H1 (cell line): Measurements from ENCODE around the gene ORC5. TPM values are rescaled to one million over a fixed set of nuclear protein-coding genes. Genes with fewer than 3 reads are reported as not detected.

ENCODE experiments used
- CTCF ChIA-PET: fragments of 300-600 bp; sonication (Branson Sonifier 250); formaldehyde crosslinking; loops from one replicate; lab custom pipeline; 2021; ENCODE audit not compliant: partially characterized antibody; lab: Charles Lee
- POLR2A ChIA-PET: fragments of 300-600 bp; sonication (Branson Sonifier 250); formaldehyde crosslinking; loops from one replicate; lab custom pipeline; 2021; ENCODE audit warnings: inconsistent platforms; ENCODE audit not compliant: partially characterized antibody; lab: Charles Lee
- DNase-seq, 2 experiments: peaks; one replicate each; pipeline versions ENCODE4 v3.0.0 to v3.0.0-alpha.2; 2010 to 2022; ENCODE audit warnings: low spot score in 2 of 2, low read depth in 1 of 2, mixed read lengths in 1 of 2
- FAIRE-seq: peaks from 2 replicates; lab custom pipeline; 2011; peaks lifted over from hg19 to GRCh38; lab: Jason Lieb, UNC
- H2AFZ ChIP-seq: 2 replicates; pipeline ENCODE4 v1.8.1; 2012; ENCODE audit warnings: low read length, inconsistent platforms
- H2AK5ac ChIP-seq: 2 replicates; pipeline ENCODE4 v1.6.1; 2013; ENCODE audit warnings: low read depth, low read length
- H2BK120ac ChIP-seq: replicated peaks from 2 replicates; pipeline ENCODE3; 2013; ENCODE audit warnings: low read depth, low read length, inconsistent platforms
- H2BK12ac ChIP-seq: 2 replicates; pipeline ENCODE4 v1.6.1; 2013; ENCODE audit warnings: low read depth, low read length
- H2BK15ac ChIP-seq: 2 replicates; pipeline ENCODE4 v1.6.1; 2013; ENCODE audit warnings: low read length
- H2BK20ac ChIP-seq: 2 replicates; pipeline ENCODE4 v1.6.1; 2013; ENCODE audit warnings: low read length
- H2BK5ac ChIP-seq: 2 replicates; pipeline ENCODE4 v1.6.1; 2013; ENCODE audit warnings: low read depth, low read length
- H3K14ac ChIP-seq: 2 replicates; pipeline ENCODE4 v1.6.1; 2013; ENCODE audit warnings: inconsistent platforms; ENCODE audit not compliant: insufficient read length
- H3K18ac ChIP-seq: 2 replicates; pipeline ENCODE4 v1.6.1; 2013; ENCODE audit warnings: low read length; ENCODE audit errors: extremely low read depth
- H3K23ac ChIP-seq: 2 replicates; pipeline ENCODE4 v1.6.1; 2013; ENCODE audit warnings: inconsistent platforms; ENCODE audit not compliant: insufficient read length
- H3K23me2 ChIP-seq: 2 replicates; pipeline ENCODE4 v1.6.1; 2013; ENCODE audit warnings: low read depth, low read length
- H3K27ac ChIP-seq: 2 replicates; pipeline ENCODE4 v1.6.1; 2011; ENCODE audit warnings: low read depth, low read length, inconsistent platforms
- H3K27me3 ChIP-seq, 4 experiments: replicated peaks in 1 of 4; 1 replicate in 1 of 4; 2 replicates in 3 of 4; pipeline versions ENCODE4 v1.6.1 to v1.8.1; 2011 to 2013; ENCODE audit warnings: low read length in 3 of 4, mild to moderate bottlenecking in 3 of 4, inconsistent platforms in 2 of 4, mixed read lengths in 2 of 4, moderate library complexity in 1 of 4; ENCODE audit not compliant: control insufficient read depth in 3 of 4, insufficient read depth in 3 of 4; ENCODE audit errors: extremely low read depth in 1 of 4
- H3K36me3 ChIP-seq, 4 experiments: 2 replicates each; pipeline versions ENCODE4 v1.6.1 to v1.8.1; 2011 to 2013; ENCODE audit warnings: mild to moderate bottlenecking in 4 of 4, low read length in 3 of 4, moderate library complexity in 2 of 4, control low read depth in 1 of 4, inconsistent platforms in 1 of 4; ENCODE audit not compliant: insufficient read depth in 4 of 4, control insufficient read depth in 2 of 4
- H3K4ac ChIP-seq: replicated peaks from 2 replicates; pipeline ENCODE3; 2013; ENCODE audit warnings: low read length, low read depth, mixed read lengths, inconsistent platforms; ENCODE audit not compliant: insufficient read length
- H3K4me1 ChIP-seq, 4 experiments: replicated peaks in 1 of 4; 1 replicate in 1 of 4; 2 replicates in 3 of 4; pipeline versions ENCODE4 v1.6.1 to v1.8.1; 2011 to 2013; ENCODE audit warnings: low read length in 3 of 4, inconsistent platforms in 2 of 4, mixed read lengths in 1 of 4; ENCODE audit not compliant: insufficient read depth in 4 of 4, control insufficient read depth in 3 of 4
- H3K4me2 ChIP-seq, 2 experiments: 2 replicates each; pipeline versions ENCODE4 v1.6.1 to v1.8.1; 2011 to 2013; ENCODE audit warnings: low read depth in 2 of 2, low read length in 2 of 2, control low read depth in 1 of 2, inconsistent platforms in 1 of 2, mild to moderate bottlenecking in 1 of 2; ENCODE audit not compliant: insufficient read depth in 1 of 2
- H3K4me3 ChIP-seq, 4 experiments: fragments of 200-600, 300-600 bp in 1 of 4; sonication (generic), shearing (Covaris generic), sonication (Bioruptor Twin) in 1 of 4; 2 replicates each; pipeline versions ENCODE4 v1.5.1 to v1.8.1; 2011 to 2016; ENCODE audit warnings: low read length in 4 of 4, low read depth in 3 of 4, control low read depth in 2 of 4, inconsistent platforms in 2 of 4, mild to moderate bottlenecking in 2 of 4, mixed read lengths in 1 of 4, moderate library complexity in 1 of 4; ENCODE audit not compliant: insufficient read depth in 2 of 4; ENCODE audit errors: extremely low read depth in 1 of 4
- H3K56ac ChIP-seq: replicated peaks from 2 replicates; pipeline ENCODE3; 2013; ENCODE audit warnings: low read depth, mild to moderate bottlenecking, mixed read lengths, low read length, inconsistent platforms; ENCODE audit not compliant: insufficient read length
- H3K79me1 ChIP-seq: 2 replicates; pipeline ENCODE4 v1.6.1; 2013; ENCODE audit warnings: low read depth, low read length, control low read depth
- H3K79me2 ChIP-seq, 2 experiments: 2 replicates each; pipeline versions ENCODE4 v1.6.1 to v1.8.1; 2012 to 2013; ENCODE audit warnings: low read length in 2 of 2, mild to moderate bottlenecking in 2 of 2, inconsistent platforms in 1 of 2; ENCODE audit not compliant: insufficient read depth in 2 of 2, control insufficient read depth in 1 of 2
- H3K9ac ChIP-seq, 4 experiments: replicated peaks in 1 of 4; 1 replicate in 1 of 4; 2 replicates in 3 of 4; pipeline versions ENCODE4 v1.6.1 to v1.8.1; 2011 to 2013; ENCODE audit warnings: low read depth in 3 of 4, low read length in 3 of 4, control low read depth in 2 of 4, mild to moderate bottlenecking in 2 of 4, moderate library complexity in 2 of 4, inconsistent platforms in 1 of 4; ENCODE audit errors: extremely low read depth in 1 of 4
- H3K9me3 ChIP-seq, 2 experiments: 2 replicates each; pipeline versions ENCODE4 v1.6.1 to v1.8.1; 2012 to 2013; ENCODE audit warnings: mild to moderate bottlenecking in 2 of 2, moderate library complexity in 2 of 2, control low read depth in 1 of 2, inconsistent platforms in 1 of 2, low read depth in 1 of 2, low read length in 1 of 2, mixed read lengths in 1 of 2; ENCODE audit not compliant: insufficient read depth in 2 of 2
- H4K20me1 ChIP-seq, 2 experiments: replicated peaks in 1 of 2; 2 replicates each; pipeline versions ENCODE3 to v1.8.1; 2011 to 2013; ENCODE audit warnings: inconsistent platforms in 2 of 2, low read length in 2 of 2, mild to moderate bottlenecking in 1 of 2; ENCODE audit not compliant: insufficient read depth in 2 of 2, control insufficient read depth in 1 of 2
- H4K5ac ChIP-seq: 2 replicates; pipeline ENCODE4 v1.6.1; 2013; ENCODE audit warnings: low read length, low read depth, mixed read lengths, inconsistent platforms; ENCODE audit not compliant: insufficient read length
- H4K8ac ChIP-seq: 2 replicates; pipeline ENCODE4 v1.8.0; 2013; ENCODE audit warnings: mild to moderate bottlenecking, moderate library complexity, low read length, inconsistent platforms; ENCODE audit not compliant: insufficient read depth; ENCODE audit errors: extremely low read depth
- H4K91ac ChIP-seq: replicated peaks from 2 replicates; pipeline ENCODE3; 2013; ENCODE audit warnings: low read length, mixed read lengths, inconsistent platforms; ENCODE audit not compliant: insufficient read length
- ATF3 ChIP-seq: IDR thresholded peaks from 2 replicates; pipeline ENCODE4 v1.6.1; 2011; ENCODE audit warnings: low read depth, mild to moderate bottlenecking, low read length; ENCODE audit not compliant: insufficient read depth
- CBX8 ChIP-seq: fragments of 300-800, 300-1000 bp; sonication (generic); IDR thresholded peaks from 2 replicates; pipeline ENCODE4 v1.7.1; 2016; ENCODE audit warnings: low read depth, low read length, borderline replicate concordance
- CEBPB ChIP-seq: IDR thresholded peaks from 2 replicates; pipeline ENCODE4 v1.6.1; 2012; ENCODE audit warnings: low read depth, low read length
- EZH2 ChIP-seq: fragments of 200-600 bp; sonication (generic); IDR thresholded peaks from 2 replicates; pipeline ENCODE4 v1.7.1; 2012; ENCODE audit warnings: low read depth, mild to moderate bottlenecking, moderate library complexity, low read length, inconsistent platforms; ENCODE audit not compliant: severe bottlenecking
- FOSL1 ChIP-seq: IDR thresholded peaks from 2 replicates; pipeline ENCODE4 v1.6.1; 2011; ENCODE audit warnings: mild to moderate bottlenecking, low read depth, low read length, moderate library complexity; ENCODE audit not compliant: insufficient read depth
- HDAC6 ChIP-seq: IDR thresholded peaks from one replicate; pipeline ENCODE4 v1.7.1; 2012; ENCODE audit warnings: low read depth, mild to moderate bottlenecking, inconsistent platforms, low read length, moderate library complexity
- SIRT6 ChIP-seq: IDR thresholded peaks from one replicate; pipeline ENCODE4 v1.7.1; 2012; ENCODE audit warnings: low read length, inconsistent platforms
- TCF12 ChIP-seq: IDR thresholded peaks from 2 replicates; pipeline ENCODE4 v1.6.1; 2011; ENCODE audit warnings: low read depth, mild to moderate bottlenecking, low read length
- WGBS, 2 experiments: shearing (Covaris generic) in 1 of 2; methylation state at CpG; one replicate each; pipeline versions ENCODE4 v1.1.6 to v1.1.7; 2013 to 2015; ENCODE audit warnings: low lambda C conversion rate in 2 of 2, mixed read lengths in 2 of 2, inconsistent platforms in 1 of 2, low coverage in 1 of 2, missing lambda C conversion rate in 1 of 2; ENCODE audit not compliant: insufficient replicate concordance in 2 of 2, insufficient coverage in 1 of 2, insufficient read length in 1 of 2; ENCODE audit errors: extremely low coverage in 1 of 2, missing lambda C conversion rate in 1 of 2; 5-methylcytosine and 5-hydroxymethylcytosine counted together
- polyA plus RNA-seq, 7 experiments: library from polyadenylated mRNA; depleted of rRNA in 3 of 7; stranded (reverse) in 5 of 7; unstranded in 2 of 7; fragments of >200 nt in 5 of 7; fragments of 200-250 nt in 2 of 7; gene quantifications; 1 replicate in 5 of 7; 2 replicates in 1 of 7; 4 replicates in 1 of 7; pipeline versions ENCODE4 v1.2.1 to v1.2.3, GENCODE V29; 2011 to 2013; ENCODE audit warnings: missing spikeins in 2 of 7, mixed read lengths in 2 of 7
- total RNA-seq: library from RNA; stranded (reverse); fragmentation: NEBNext Ultra II Directional; extraction: Animal tissue kit (Norgen Biotek cat#: 25700); gene quantifications from 2 replicates; pipeline ENCODE4 v1.2.1, GENCODE V29; 2021

The ORC5 gene
- total and polyA plus RNA-seq, 2 of the 8 experiments (the other 6 are each of a cell fraction or from before 2014, with no cell fraction given): 7.7 to 19.9 TPM

- Histone ChIP-seq H4K8ac (no peak overlapping the region), H3K27ac (no peak overlapping the region), H2BK5ac (no peak overlapping the region), H4K5ac (no peak overlapping the region), H2BK15ac (no peak overlapping the region), H3K4me1 (no peaks in the 10 kb centered on the region), H3K4me3 (no peak overlapping the region), H3K27me3 (no peaks in the 10 kb centered on the region), H3K79me2 (no peaks in the 10 kb centered on the region), H3K9ac (no peak overlapping the region), H3K56ac (no peak overlapping the region), H3K14ac (no peak overlapping the region), H3K23ac (no peak overlapping the region), H3K36me3 (peaks cover 0 to 14% (median 0%) of the 10 kb centered on the region in 4 experiments; a peak in 2 of 8 replicates), H2AFZ (no peak overlapping the region), H4K91ac (no peak overlapping the region), H3K4me2 (no peak overlapping the region), H2AK5ac (no peak overlapping the region), H3K79me1 (no peaks in the 10 kb centered on the region), H3K18ac (no peak overlapping the region), H2BK120ac (no peak overlapping the region), H3K4ac (no peak overlapping the region), H4K20me1 (peaks cover 0 to 4% of the 10 kb centered on the region in 2 experiments), H3K9me3 (no peaks in the 10 kb centered on the region), H2BK20ac (no peak overlapping the region), H2BK12ac (no peak overlapping the region), H3K23me2 (no peaks in the 10 kb centered on the region)
- WGBS, 2 experiments: 97% methylated on average over 3 of the region's 3 CpGs; no CpG with 5 or more reads in 1 of the 2 experiments
- CTCF ChIA-PET: no interaction called here
- POLR2A ChIA-PET: no interaction called here
- DNase-seq: no peak
- FAIRE-seq: no peak
- TF ChIP-seq TCF12 (no peak), HDAC6 (no peak), CEBPB (no peak), FOSL1 (no peak), SIRT6 (no peak), ATF3 (no peak), CBX8 (no peak), EZH2 (no peak)
Observed at GRCh38 chr7:104136981-104137380, 70.8 kb downstream of the ORC5 start.
